ENCODE data around the gene LHCGR.
"Not testable (repeated sequence)": the region's sequence is repeated elsewhere in the genome, so short reads cannot be mapped to it uniquely, and the experiment has no call there.

LHCGR gene

GRCh38 chr2:48739236-48739635 is 16.3 kb downstream of the LHCGR start:
- DNase-seq = not testable (repeated sequence)

- no peak for DNase-seq
Measured at GRCh38 chr2:48738806-48739205, 16.7 kb downstream of the LHCGR start.

- DNase-seq = no peak
Measured at GRCh38 chr2:48736251-48736650, 19.3 kb downstream of the LHCGR start.

GRCh38 chr2:48734576-48735303 is 20.8 kb downstream of the LHCGR start:
- DNase-seq = no peak

GRCh38 chr2:48733067-48733503 is 22.4 kb downstream of the LHCGR start:
- DNase-seq = no peak

DNA sequence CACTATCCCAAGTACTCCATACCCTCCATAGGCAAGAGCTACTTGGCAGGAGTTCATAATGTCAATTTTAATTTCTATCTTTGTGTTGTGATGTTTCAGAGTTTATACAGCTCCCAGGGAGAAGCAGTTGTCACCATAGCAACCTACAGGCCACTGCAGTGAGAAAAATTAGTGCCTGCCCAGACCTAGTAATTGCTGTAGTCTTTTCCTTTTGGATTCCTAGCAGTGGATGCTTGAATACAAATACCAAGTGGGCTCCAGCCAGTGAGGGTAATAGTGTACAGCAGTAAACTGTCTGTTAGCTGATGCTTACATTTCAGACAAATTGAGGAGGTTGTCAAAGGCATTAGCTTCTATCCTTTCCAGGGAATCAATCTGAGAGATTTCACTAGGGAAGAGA is 26.7 kb downstream of the LHCGR start:
- no peak for DNase-seq

GRCh38 chr2:48728295-48728694 is 27.2 kb downstream of the LHCGR start:
- no peak for DNase-seq

GRCh38 chr2:48727560-48727959 is 28.0 kb downstream of the LHCGR start:
- no peak for DNase-seq

- no peak for DNase-seq
Measured at GRCh38 chr2:48725696-48726494, 29.6 kb downstream of the LHCGR start.

DNA sequence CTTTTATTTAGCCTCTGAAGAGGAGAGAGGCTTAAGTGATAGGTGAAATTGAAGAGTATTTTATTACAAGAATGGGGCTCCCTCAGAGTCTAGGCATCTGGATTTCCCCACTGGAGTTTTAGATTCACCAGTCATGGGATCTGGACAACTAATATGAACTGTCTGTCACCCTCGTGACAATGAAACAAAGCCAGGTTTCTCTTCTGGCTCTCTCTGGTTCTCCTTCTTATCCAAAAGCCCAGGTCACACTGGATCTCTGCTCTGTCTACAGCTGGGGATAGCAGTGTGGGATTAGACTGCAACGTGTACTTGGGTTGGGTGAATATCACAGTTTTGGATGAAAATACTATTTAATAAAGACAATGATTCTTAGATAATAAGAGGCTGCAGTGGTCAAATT is 31.2 kb downstream of the LHCGR start:
- no peak for DNase-seq

- DNase-seq = no peak
Measured at GRCh38 chr2:48723129-48723528, 32.4 kb downstream of the LHCGR start.

GRCh38 chr2:48722391-48722790 is 33.1 kb downstream of the LHCGR start:
- DNase-seq = no peak

DNA sequence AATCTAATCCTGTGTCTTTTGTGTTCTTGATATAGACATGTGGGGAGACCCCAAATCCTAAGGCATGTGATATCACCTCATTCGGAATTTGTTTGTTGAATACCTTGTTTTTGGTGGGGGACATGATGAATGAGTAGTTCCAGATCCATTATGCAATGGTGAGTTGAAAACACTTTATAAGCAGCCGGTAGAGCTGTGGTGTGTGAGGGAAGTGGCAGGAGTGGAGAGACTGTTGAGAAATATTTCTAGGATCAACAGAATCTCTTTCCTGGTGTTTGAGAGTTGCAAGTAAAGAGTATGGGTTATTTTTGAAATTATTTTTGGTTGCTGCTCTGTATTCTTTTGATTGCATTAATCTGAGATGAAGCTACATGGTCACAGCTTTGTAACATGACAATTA is 34.4 kb downstream of the LHCGR start:
- DNase-seq = no peak

- no peak for DNase-seq
Measured at GRCh38 chr2:48719480-48720177, 35.9 kb downstream of the LHCGR start.

DNA sequence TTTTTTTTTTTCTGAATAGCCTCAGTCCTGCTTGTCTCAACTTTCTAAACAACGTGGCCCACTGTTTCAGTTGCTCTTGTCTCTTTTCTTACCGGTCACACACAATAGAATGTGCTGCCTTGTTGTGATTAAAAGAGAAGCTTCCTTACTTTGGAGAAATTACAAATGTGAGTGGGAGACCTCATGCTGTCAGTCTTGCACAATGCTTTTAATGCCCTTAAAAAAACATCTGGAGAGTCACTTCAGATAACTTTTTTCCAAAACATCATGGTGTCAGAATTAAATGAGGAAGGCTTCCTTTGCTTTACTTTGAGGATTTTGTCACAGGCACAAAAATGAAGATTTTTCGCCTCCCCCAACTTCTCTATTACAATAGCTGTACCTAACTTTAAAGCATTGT is 37.7 kb downstream of the LHCGR start:
- DNase-seq = no peak

DNA sequence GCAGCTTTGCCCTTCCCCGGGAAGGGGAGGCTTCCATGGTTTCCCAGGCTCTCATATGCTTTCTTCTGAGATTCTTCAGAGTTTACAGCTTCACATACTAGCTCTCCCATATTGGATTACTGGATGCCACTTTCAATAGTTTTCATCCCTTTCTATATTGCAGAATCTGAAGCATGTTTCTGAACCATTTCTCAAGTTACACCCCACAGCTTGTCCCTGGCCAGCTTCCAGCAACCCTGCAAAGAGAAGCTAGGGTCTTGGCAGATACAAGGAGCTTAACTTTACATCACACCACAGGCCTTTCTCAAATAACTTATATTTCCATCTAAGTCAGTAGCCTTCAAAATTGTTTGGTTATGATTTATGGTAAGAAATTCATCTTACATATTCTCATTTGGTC is 39.6 kb downstream of the LHCGR start:
- no peak for DNase-seq

- DNase-seq = no peak
Measured at GRCh38 chr2:48715042-48715899, 40.3 kb downstream of the LHCGR start.

DNA sequence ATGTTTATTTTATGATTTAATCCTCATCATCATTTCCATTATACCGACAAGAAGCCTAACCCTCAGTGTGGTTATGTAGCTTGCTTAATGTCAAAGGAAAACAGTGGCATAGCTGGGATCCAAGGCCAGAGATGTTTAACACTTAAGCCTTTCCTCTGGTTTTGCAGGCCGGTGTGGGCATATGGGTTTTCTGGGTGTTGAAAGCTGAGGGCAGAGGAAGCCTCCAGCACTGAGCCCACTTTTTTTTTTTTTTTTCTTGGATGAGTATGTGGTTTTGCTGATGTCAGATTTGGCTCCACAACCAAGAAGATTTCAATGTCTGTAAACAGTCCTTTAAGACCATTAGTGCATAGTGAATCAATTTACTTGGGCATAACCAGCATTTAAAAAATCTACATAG is 41.3 kb downstream of the LHCGR start:
- DNase-seq = no peak

GRCh38 chr2:48713647-48714046 is 41.9 kb downstream of the LHCGR start:
- DNase-seq = no peak

GRCh38 chr2:48712151-48712550 is 43.4 kb downstream of the LHCGR start:
- DNase-seq = no peak

GRCh38 chr2:48711343-48711742 is 44.2 kb downstream of the LHCGR start:
- DNase-seq = no peak

DNA sequence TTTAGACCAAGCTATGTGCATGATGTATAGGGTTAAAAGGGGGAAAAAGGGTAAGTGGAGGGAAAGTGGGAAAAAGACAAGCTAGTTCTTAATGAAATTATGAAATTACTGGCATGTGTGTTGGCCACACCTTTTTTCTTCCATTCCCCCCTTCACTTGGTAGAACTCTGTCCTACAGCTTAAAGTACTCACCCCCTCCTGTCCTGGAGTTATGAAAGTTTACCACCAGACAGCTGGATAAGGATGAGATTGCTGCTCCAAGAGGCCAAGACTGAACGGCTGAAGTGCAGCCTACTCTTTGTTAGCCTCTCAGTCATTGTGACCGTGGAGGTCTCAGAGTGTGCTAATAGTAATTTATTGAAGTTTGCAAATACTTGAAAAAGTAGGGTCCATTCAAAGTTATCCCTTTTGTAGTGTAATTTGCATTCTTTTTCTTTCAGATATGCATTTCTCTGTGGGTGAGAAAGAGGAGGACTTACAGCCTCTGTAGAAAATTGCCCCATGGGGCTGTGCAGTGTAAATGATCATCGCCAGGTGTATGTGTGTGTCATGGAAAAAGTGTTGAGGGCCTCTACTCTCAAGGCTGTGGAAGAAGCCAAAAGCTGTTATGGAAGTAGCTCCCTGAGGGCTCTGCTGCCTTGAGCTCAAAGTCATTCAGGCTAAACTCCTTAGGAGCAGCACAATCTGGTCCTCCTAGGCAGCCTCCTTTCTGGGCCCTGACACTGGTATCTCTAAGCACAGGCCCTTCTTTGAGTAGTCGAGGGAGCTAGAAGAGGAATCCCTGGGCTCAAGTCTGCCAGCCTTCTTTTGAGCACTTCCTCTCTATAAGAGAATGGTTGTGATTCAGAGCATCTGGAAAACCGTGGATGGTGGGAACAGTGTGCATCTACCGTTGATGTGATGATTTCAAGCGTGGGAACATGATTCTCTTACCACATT is 46.2 kb downstream of the LHCGR start:
- no peak for DNase-seq

Data from stimulated activated CD8-positive, alpha-beta memory T cell treated with anti-CD3 and anti-CD28 coated beads, Interleukin-4, amount 100 ng/mL, for 48 hours (primary cell).